ENCODE results near the gene CKMT2.
A peak's percentile ranks its signal among the peaks of the same experiment; 100 is the strongest.
"Not testable (repeated sequence)": the region's sequence is repeated elsewhere in the genome, so short reads cannot be mapped to it uniquely, and the experiment has no call there.

CKMT2 gene

GRCh38 chr5:81253875-81254274 lies 20.8 kb downstream of the CKMT2 start:
- no peak for DNase-seq

- no peak for DNase-seq
These were observed 21.9 kb downstream of the CKMT2 start for GRCh38 chr5:81254886-81255559.

GRCh38 chr5:81256766-81257165 lies 23.6 kb downstream of the CKMT2 start:
- no peak for DNase-seq

- DNase-seq, result not testable (repeated sequence)
These were observed 29.7 kb downstream of the CKMT2 start for GRCh38 chr5:81262796-81263195.

- DNase-seq, result no peak
These were observed 32.0 kb downstream of the CKMT2 start for GRCh38 chr5:81265101-81265500.

GRCh38 chr5:81268521-81269196 lies 35.5 kb downstream of the CKMT2 start:
- no peak for DNase-seq

- DNase-seq, result no peak
These were observed 36.8 kb downstream of the CKMT2 start for GRCh38 chr5:81269751-81270393.

GRCh38 chr5:81270394-81271027 lies 37.4 kb downstream of the CKMT2 start:
- DNase-seq, result not testable (repeated sequence)

GRCh38 chr5:81283976-81284375 lies 50.9 kb downstream of the CKMT2 start:
- DNase-seq, result no peak

GRCh38 chr5:81286059-81286617 lies 53.0 kb downstream of the CKMT2 start:
- DNase-seq, result no peak

GRCh38 chr5:81288021-81288433 lies 54.9 kb downstream of the CKMT2 start:
- DNase-seq, result no peak

- no peak for DNase-seq
These were observed 57.0 kb downstream of the CKMT2 start for GRCh38 chr5:81290146-81290545.

- DNase-seq, result no peak
These were observed 59.0 kb downstream of the CKMT2 start for GRCh38 chr5:81292130-81292529.

GRCh38 chr5:81294021-81294420 lies 60.9 kb downstream of the CKMT2 start:
- DNase-seq, result not testable (repeated sequence)

GRCh38 chr5:81297531-81297930 lies 64.4 kb downstream of the CKMT2 start:
- DNase-seq, result no peak

GRCh38 chr5:81300921-81301270 lies 67.8 kb downstream of the CKMT2 start:
- DNase-seq, result no peak

GRCh38 chr5:81301271-81302015 lies 68.3 kb downstream of the CKMT2 start, which contains the start of gene ZCCHC9:
ZCCHC9 (plus strand) TSS chr5:81301587; CDS start chr5:81304758, 3,171 bp downstream.
- peak; percentile 71 for DNase-seq

- no peak for DNase-seq
These were observed 69.5 kb downstream of the CKMT2 start for GRCh38 chr5:81302596-81302995.

- DNase-seq, result no peak
These were observed 70.4 kb downstream of the CKMT2 start for GRCh38 chr5:81303563-81303962.

GRCh38 chr5:81305785-81306184 lies 72.7 kb downstream of the CKMT2 start:
- DNase-seq, result no peak

GRCh38 chr5:81308836-81309235 lies 75.7 kb downstream of the CKMT2 start:
- no peak for DNase-seq

GRCh38 chr5:81310402-81311063 lies 77.4 kb downstream of the CKMT2 start:
- DNase-seq, result no peak
